Ramos (cell line): ENCODE data around the gene BTBD9.
"Not testable (repeated sequence)": the region's sequence is repeated elsewhere in the genome, so short reads cannot be mapped to it uniquely, and the experiment has no call there.

Experiments
- in situ Hi-C: fragments of 300-500 bp; cut with MboI; formaldehyde crosslinking; loops from one replicate; pipeline ENCODE4 v1.14.3; 2022; ENCODE audit warnings: low sequenced_read_pairs; ENCODE audit not compliant: unreplicated experiment

The BTBD9 gene

DNA sequence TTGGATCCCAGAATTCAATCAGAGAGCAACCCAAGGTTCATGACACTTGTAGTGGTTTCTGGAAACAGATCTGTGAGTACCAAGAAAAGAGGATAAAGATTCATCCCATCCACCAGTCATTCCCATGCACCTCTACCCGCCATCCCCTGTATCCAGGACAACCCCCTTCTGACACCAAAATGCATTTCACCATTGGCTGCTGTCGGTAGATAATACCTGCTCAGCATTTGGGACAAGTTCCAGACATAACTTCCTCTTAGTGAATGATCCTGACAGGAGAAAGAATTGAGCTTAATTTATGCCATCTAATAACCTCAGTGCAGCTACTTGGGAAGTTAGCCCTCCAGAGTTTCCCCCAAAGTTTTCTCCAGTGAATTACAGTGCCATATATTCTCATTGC, 491.1 kb downstream of the BTBD9 start:
- in situ Hi-C loops = no loop called here

- in situ Hi-C loops = no loop called here
Measured at GRCh38 chr6:38146734-38147027, 493.0 kb downstream of the BTBD9 start.

DNA sequence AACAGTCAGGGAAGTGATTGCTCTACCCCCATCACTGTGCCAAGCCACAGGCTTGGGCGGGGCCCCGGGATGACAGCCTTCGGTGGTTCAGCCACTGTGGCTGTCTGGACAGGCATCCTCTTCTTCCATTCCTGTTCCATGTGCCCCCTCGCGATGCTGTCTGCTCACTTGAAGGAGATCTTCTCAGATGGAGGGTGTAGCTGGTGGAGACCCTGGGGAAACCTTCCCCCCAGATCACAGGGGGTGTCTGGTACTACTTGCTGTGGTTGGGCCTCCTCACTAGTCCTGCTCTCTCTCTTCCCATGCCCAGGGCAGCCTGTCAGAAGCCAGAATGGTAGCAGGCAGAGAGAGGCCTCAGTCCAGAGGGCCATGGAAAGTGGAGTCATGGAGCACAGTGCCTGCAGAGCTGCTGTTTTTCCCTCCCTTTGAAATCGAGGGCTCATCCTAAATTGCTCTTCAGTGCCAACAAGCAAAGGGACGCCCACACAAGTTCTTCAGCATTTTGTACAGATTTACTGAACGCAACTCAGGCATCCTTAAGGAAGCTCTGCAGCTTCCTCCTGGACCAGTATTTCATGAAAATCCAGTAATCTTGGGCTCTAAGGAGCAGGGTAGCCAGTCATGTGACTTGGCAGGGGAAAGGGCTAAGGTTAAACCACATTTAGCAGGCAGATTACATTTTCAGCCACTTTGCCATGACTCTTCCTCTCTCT, 493.6 kb downstream of the BTBD9 start:
- in situ Hi-C loops = no loop called here

GRCh38 chr6:38144365-38144945, 495.3 kb downstream of the BTBD9 start:
- in situ Hi-C loops = no loop called here

DNA sequence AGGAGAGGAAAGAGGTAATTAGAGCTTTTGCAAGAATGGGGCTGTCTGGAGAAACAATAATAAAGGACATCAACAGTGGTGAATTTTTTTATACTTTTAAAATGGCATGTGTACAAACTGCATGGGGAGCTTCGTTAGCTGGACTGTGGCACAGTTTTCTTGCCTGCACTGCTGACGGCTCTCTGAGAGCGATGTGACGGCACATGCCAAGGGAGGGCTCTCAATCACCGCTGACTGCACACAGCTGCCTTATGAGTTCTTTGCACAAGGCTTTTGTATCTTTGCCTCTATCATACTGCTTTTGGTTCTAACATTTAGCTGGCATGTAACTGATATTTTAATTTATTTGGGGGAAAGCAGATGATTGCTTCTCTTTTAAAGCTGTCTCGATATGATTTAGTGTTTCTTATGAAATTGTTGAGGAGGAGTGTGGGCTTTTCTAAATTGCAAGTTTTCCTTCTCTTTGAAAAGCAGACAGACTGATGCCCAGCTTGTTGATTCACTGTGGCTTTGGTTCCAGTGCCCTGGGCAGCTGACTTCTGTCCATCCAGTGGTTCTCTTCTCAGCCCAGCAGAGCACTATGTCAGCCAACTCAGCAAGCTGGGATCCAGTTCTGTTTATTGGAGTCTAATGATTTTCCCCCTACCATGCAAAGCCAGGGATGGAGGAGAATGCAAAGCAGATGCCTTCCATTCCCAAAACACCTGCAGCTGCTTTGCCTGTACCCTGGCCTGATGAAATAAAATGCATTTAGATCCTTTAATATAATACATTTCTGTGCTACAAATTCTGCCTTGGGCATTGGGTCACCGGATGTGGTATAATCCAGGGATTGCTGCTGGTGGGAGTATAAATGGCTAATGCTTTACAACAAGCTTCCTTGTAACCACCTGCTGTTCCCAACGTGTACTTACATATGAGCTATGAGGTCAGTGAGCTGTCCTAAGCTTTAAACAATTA, 496.3 kb downstream of the BTBD9 start:
- in situ Hi-C loops = no loop called here

DNA sequence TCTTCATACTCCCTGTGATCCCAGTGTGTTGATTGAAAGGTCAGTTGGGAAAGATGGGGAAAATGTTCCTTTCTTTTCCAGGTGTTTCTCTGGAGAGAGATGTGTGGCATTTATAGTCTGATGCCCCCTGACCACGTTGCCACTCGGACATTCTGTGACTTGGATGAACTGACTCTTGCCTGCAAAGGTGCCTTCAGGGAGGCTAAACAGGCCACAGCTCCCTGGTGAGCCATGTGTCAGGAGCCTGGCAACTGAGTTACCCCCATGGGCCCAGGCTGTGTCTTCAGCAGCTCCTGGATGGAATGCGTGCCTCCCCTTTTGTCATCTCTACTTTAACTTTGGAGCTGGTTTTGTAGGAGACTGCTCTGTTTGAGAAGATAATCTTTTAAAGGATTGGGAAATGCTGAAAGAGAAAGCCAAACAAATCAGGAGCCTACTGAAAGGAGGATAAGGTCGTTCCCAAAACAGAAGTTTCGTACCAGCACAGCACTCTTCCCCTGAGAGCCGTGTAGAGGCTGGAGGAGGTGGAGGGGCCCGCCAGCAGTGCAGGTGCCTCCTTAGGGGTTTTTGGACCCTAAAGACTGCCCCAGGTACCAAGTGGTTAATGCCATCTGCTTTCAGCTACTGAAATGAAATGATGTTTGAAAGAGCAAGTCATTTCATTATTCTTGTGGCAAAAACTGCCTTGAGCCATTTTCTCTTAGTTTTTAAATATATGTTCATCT, 497.4 kb downstream of the BTBD9 start:
- in situ Hi-C loops = no loop called here

DNA sequence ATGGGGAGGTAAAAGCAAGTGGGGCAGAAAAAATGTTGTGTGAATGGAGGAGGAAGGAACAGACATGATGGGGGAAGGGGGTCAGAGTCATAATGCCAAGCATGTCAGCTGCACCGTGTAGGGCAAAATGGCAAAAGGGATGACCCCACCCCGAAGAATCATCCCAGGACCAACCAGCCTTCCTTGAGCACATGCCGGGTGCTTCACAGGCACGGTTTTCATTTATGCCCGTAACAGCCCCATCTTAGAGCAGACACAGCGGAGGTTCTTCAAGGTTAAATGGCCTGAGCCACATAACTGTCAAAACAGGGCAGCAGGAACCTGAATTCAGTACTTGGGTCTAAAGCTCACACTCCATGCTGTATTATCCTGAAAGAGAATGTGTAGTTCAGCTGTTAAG, 498.0 kb downstream of the BTBD9 start:
- in situ Hi-C loops = no loop called here

DNA sequence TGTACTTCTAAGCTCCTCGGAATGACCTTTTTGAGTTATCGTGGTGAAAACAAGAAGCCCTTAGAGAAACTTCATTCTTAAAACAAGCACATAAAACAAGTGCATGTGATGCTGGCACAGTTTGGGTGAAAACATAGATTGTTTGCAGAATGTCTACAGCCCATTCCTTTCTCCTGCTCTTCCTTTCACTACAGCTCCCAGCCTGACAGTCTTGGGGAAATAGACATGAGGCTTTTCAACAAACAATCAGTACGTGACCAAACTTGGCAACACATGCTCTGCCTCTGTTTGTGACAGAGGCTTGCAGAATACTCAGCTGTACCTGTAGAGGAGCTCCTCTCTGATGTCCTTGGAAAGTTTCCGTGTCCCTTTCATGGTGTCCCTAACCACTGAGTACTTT, 498.6 kb downstream of the BTBD9 start:
- in situ Hi-C loops = no loop called here

DNA sequence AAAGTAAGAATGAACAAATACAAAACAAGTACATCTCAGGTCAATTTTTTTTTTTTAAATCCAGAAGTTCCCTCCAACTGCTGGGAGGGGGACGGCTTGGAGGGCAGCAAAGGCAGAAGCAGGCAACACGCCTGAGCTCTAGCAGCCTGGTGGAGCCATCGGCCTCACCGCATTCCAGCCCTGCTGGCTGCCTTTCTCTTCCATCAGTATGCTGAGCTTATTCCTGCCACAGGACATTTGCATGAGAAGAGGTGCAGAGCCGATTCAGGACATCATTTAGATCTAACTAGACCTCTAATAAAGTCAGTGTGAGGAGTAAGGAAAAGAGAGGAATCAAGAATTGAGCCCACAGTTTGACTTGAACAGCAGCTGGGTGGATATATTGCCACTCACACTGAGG, 501.4 kb downstream of the BTBD9 start:
- in situ Hi-C loops = no loop called here

DNA sequence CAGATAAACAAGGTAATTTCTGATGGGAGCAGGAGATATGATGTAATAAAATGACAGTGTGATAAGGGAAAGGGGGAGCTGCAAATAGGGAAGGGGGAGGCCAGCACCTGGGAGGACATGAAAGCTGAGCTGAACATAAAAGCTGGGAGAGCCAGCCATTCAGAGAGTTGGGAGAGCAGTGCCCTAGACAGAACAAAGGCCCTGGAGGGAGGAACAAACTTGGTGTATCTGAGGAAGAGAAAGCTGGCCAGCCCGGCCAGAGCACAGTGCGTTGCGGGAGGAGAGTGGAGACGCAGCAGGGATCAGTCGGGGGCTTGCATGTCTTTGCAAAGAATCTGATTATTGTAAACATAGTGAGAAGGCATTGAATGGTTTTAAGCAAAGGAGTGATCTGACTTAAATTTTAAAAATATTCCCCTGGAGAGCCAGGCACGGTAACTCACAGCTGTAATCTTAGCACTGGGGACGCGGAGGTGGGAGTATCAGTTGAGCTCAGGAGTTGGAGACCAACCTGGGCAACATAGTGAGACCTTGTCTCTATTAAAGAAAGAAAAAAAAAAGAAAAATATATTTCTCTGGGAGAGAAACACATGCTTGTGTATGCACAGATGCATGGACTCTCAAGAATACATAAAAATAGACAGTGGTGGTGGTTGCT, 502.0 kb downstream of the BTBD9 start:
- in situ Hi-C loops = no loop called here

DNA sequence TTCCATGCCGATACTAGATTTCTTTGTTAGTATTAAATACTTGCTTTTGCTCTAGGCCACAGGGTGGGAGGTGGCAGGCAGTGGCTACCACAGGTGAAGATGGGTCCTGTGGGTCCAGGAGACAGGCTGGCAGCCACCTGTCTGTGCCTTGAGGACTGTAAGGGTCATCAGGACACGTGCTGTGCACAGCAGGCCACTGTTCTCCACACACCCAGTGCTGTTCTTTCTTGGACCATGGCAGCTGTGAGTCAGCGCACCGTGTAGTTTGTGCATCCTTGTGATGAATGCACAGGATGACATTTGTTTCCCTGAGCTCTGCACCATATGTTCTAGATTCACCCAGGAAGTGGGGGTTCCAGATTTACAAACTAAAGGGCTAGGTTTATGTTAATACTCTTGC, 503.2 kb downstream of the BTBD9 start:
- in situ Hi-C loops = no loop called here

DNA sequence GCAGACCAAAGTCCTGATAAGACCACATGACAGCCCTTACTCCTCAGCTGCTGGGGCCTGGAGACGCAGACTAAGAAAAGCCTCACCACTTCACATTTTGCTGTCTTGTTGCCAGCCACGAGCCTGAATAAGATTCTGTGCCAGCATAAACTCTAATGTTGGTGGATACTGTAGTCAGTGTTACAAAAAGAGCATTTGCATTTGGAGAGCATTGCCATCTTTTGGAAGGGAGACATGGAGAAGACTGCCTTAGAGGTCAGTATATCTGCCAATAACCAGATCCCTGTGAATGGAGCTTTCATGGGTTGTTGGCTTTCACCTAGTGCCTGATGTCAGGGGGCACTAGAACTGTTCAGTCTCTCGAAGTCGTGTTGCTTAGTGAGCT, 505.0 kb downstream of the BTBD9 start:
- in situ Hi-C loops = no loop called here

- in situ Hi-C loops = no loop called here
Measured at GRCh38 chr6:38133932-38134703, 505.6 kb downstream of the BTBD9 start.

- in situ Hi-C loops = no loop called here
Measured at GRCh38 chr6:38131527-38131965, 508.2 kb downstream of the BTBD9 start.

DNA sequence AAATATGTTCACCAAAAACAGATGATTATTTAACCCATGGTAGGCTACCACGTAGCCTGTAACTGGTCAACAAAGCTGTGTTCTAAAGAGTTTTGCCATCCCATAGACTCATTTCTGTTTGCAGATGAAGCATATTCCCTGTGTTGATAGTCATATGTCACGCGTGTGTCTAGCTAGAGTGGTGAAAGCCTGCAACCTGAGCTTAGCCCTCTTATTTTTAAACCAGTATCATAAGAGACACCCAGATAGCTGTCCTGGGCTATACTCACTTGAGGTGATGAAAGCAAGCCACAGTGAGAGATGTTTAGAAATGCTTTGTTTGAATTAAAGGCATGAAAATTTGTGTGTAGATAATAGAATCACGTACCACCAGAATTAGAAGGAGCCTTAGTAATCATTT, 512.4 kb downstream of the BTBD9 start:
- in situ Hi-C loops = no loop called here

DNA sequence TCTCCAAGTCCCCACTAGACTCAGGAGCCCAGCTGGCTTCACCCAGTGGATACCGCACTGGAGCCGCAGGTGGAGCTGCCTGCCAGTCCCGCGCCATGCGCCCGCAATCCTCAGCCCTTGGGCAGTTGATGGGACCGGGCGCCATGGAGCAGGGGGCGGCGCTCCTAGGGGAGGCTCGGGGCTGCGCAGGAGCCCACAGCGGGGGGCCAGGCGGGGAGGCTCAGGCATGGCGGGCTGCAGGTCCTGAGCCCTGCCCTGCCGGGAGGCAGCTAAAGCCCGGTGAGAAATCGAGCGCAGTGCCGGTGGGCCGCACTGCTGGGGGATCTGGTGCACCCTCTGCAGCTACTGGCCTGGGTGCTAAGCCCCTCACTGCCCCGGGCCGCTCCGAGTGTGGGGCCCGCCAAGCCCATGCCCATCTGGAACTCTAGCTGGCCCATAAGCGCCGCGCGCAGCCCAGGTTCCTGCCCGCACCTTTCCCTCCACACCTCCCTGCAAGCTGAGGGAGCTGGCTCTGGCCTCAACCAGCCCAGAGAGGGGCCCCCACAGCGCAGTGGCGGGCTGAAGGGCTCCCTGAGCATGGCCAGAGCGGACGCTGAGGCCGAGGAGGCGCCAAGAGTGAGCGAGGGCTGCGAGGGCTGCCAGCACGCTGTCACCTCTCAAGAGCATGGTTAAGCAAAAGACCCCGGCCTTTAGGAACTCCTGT, 515.4 kb downstream of the BTBD9 start:
- in situ Hi-C loops = not testable (repeated sequence)

DNA sequence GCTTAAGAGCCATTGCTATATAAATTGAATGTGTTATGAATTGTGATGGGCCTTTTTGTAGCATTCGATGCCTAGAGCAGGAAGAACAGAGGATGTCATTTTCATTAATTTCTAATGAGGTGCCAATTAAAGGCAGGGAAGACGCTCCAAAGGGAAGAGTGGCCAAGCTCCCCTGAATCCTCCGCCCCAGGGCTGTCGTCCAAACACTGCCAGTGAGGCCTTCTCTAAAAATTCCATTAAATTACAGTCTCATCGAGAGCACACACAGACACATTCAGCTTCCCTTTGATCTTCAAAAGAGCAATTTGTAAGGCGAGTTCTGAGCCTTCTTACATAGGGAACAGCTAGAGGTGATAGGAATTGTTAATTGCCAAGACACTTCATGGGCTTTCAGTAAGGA, 520.2 kb downstream of the BTBD9 start:
- in situ Hi-C loops = no loop called here

DNA sequence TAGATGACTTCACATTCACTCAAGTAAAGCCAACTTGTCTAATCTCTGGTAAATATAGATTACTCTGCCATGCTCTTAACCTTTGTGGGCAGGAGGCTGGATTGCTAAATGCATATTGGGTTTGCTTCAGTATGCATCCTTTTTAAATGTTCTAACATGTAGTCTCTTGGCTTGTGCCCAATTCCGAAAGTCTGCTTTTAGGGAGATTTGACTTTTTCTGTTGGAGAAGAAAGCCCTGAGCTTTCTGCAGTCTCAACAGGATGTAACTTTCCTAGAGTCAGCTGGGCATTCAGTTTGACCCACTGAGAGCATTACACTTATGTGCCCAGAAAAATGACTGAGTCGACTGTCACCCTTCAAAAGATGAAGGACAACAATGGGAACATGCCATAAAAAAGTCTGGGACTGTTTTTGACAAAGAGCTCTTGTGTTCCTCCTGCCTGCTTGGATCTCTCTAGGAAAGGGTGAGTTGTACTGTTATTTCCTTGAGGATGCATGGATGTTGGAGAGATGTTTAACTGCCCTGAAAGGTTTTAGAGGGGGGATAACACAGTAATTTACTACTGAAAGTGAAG, 520.9 kb downstream of the BTBD9 start:
- in situ Hi-C loops = no loop called here
